Measurements from ENCODE around the gene RFX4.

Gene RFX4

DNA sequence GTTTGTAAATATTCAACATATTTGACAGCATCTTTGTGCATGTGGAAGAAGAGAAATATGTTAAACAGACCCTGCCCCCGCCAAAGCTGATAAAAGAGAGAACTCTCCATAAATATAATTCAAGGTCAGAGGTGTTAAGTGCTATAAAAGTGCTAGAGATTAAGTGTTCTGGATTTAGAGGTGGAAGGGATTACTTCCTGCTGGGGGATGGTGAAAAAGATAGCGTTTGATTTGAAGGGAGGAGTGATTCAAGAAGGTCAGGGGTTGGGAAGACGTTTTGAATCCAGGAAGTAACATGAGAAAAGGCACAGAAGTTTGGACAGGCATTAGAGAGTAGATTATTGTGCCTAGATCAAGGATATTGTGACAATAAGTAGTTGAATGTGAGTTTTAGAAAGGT is 221.9 kb downstream of the RFX4 start:
- TF ChIP-seq, protein P1, sequence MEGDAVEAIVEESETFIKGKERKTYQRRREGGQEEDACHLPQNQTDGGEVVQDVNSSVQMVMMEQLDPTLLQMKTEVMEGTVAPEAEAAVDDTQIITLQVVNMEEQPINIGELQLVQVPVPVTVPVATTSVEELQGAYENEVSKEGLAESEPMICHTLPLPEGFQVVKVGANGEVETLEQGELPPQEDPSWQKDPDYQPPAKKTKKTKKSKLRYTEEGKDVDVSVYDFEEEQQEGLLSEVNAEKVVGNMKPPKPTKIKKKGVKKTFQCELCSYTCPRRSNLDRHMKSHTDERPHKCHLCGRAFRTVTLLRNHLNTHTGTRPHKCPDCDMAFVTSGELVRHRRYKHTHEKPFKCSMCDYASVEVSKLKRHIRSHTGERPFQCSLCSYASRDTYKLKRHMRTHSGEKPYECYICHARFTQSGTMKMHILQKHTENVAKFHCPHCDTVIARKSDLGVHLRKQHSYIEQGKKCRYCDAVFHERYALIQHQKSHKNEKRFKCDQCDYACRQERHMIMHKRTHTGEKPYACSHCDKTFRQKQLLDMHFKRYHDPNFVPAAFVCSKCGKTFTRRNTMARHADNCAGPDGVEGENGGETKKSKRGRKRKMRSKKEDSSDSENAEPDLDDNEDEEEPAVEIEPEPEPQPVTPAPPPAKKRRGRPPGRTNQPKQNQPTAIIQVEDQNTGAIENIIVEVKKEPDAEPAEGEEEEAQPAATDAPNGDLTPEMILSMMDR (IDR thresholded peaks at IDR 0.05): no peak
- Mint-ChIP-seq H3K9me3 (no peaks in the 10 kb centered on the region), H3K4me1 (peaks cover 11% of the 10 kb centered on the region), H3K27me3 (ENCODE audit: low read depth, poor library complexity) (no peaks in the 10 kb centered on the region), H3K4me3 (no peak overlapping the region), H3K36me3 (ENCODE audit: low read depth) (peaks cover 31% of the 10 kb centered on the region), H3K27ac (peak overlapping the region; percentile 58)
- no peak for DNase-seq

Measured in nephron progenitor cell (in vitro differentiated cells).